ENCODE measurements around the gene PSD4.

DNA sequence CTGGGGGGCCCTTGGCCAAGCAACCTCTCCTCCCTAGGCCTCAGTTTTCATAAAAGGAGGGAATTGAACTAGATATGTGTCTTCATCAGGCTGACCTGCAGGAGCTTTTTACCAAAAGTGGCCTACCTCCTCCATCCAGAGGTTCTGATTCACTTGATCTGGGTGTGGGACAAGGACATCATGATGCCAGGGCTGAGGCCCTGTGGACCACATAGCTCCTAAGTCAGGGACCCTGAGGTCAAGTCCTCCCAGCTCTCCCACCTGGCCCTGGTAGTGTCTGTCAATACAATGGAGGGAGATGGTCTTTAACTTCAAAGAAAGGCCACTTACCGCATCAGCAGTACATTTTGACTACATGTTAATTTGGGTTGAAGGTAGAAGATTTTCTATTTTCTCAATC lies 35.9 kb upstream of the PSD4 start:
- no peak for TF ChIP-seq ZFP30 (CRISPR knock-in tag; IDR thresholded peaks at IDR 0.05)
- no peak for TF ChIP-seq ZNF8 (CRISPR knock-in tag; IDR thresholded peaks at IDR 0.05)
- TF ChIP-seq BACH2 (CRISPR knock-in tag; IDR thresholded peaks at IDR 0.05; ENCODE audit: borderline replicate concordance): no peak
- TF ChIP-seq, protein P1, sequence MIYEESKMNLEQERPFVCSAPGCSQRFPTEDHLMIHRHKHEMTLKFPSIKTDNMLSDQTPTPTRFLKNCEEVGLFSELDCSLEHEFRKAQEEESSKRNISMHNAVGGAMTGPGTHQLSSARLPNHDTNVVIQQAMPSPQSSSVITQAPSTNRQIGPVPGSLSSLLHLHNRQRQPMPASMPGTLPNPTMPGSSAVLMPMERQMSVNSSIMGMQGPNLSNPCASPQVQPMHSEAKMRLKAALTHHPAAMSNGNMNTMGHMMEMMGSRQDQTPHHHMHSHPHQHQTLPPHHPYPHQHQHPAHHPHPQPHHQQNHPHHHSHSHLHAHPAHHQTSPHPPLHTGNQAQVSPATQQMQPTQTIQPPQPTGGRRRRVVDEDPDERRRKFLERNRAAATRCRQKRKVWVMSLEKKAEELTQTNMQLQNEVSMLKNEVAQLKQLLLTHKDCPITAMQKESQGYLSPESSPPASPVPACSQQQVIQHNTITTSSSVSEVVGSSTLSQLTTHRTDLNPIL (CRISPR knock-in tag; IDR thresholded peaks at IDR 0.05; ENCODE audit: low read depth): no peak
- no peak for TF ChIP-seq ZFP3 (CRISPR knock-in tag; IDR thresholded peaks at IDR 0.05)
- TF ChIP-seq CSDC2 (CRISPR knock-in tag; IDR thresholded peaks at IDR 0.05): no peak

All from SK-N-SH treated with all-trans-retinoic acid at 6 μM for 48 hours (cell line).